Lung (tissue), 12 donors: ENCODE results near the gene ZNF787. TPM values are rescaled to one million over a fixed set of nuclear protein-coding genes. Genes with fewer than 3 reads are reported as not detected.

Source experiments
- ATAC-seq: fragments of 200-7000 bp; cut with Tn5 transposase; one replicate; pipeline ENCODE4 v1.9.1; 2020; ENCODE audit warnings: moderate number of reproducible peaks; ENCODE audit not compliant: insufficient read depth, low FRiP score
- DNase-seq, 3 donors: peaks; one replicate each; pipeline ENCODE4 v3.0.0-alpha.2; 2013 to 2017
- H3K27ac ChIP-seq, 2 donors: one replicate each; pipeline ENCODE4 v1.5.1; 2013; ENCODE audit warnings: mild to moderate bottlenecking in 2 of 2, moderate library complexity in 2 of 2, control low read depth in 1 of 2, inconsistent platforms in 1 of 2, low read depth in 1 of 2, low read length in 1 of 2
- H3K27me3 ChIP-seq, 3 donors: one replicate each; pipeline ENCODE4 v1.5.1; 2013; ENCODE audit warnings: low read length in 2 of 3; ENCODE audit not compliant: control insufficient read depth in 3 of 3, insufficient read depth in 3 of 3
- H3K36me3 ChIP-seq, 4 donors: one replicate each; pipeline ENCODE4 v1.5.1; 2013; ENCODE audit warnings: low read length in 4 of 4, mild to moderate bottlenecking in 1 of 4, moderate library complexity in 1 of 4; ENCODE audit not compliant: control insufficient read depth in 4 of 4, insufficient read depth in 4 of 4
- H3K4me1 ChIP-seq, 5 donors: one replicate each; pipeline ENCODE4 v1.5.1; 2013; ENCODE audit warnings: low read length in 5 of 5, mild to moderate bottlenecking in 2 of 5, moderate library complexity in 1 of 5; ENCODE audit not compliant: control insufficient read depth in 5 of 5, insufficient read depth in 5 of 5
- H3K4me3 ChIP-seq: one replicate; pipeline ENCODE4 v1.5.1; 2013; ENCODE audit warnings: mild to moderate bottlenecking, control low read depth, moderate library complexity
- H3K9ac ChIP-seq, 2 donors: one replicate each; pipeline ENCODE4 v1.5.1; 2013; ENCODE audit warnings: low read length in 2 of 2, control low read depth in 1 of 2; ENCODE audit not compliant: insufficient read depth in 1 of 2
- H3K9me3 ChIP-seq, 4 donors: one replicate each; pipeline ENCODE4 v1.5.1; 2013; ENCODE audit warnings: low read length in 3 of 4, mild to moderate bottlenecking in 1 of 4, moderate library complexity in 1 of 4; ENCODE audit not compliant: control insufficient read depth in 4 of 4, insufficient read depth in 3 of 4
- WGBS, 2 donors: extraction: QIAGEN DNeasy Blood & Tissue Kit; methylation state at CpG; one replicate each; pipeline ENCODE4 v1.1.7; 2013; 5-methylcytosine and 5-hydroxymethylcytosine counted together
- polyA plus RNA-seq, 2 donors: library from polyadenylated mRNA; stranded (reverse); fragments of 200-250 nt; gene quantifications; one replicate each; pipeline ENCODE4 v1.2.1, GENCODE V29; 2013
- total RNA-seq, 2 donors: library from RNA; depleted of rRNA in 1 of 2; stranded (reverse); fragments of >200 nt in 1 of 2; gene quantifications; one replicate each; pipeline ENCODE4 v1.2.1, GENCODE V29; 2014 to 2021
- TF ChIP-seq, protein P1 (sequence below): IDR thresholded peaks from 2 replicates; pipeline ENCODE4 v1.5.1; 2012; ENCODE audit warnings: mild to moderate bottlenecking; ENCODE audit errors: control extremely low read depth, extremely low read depth
- donor health status: control.
- donor health status: control.
- donor health status: Bipolar disorder and iron deficiency.
- donor health status: healthy.
- donor health status: DM: yes; HTN: yes; CAD: no.

Gene ZNF787
- total and polyA plus RNA-seq, 4 donors = 27.5 to 44.7 (median 32.2) TPM

DNA sequence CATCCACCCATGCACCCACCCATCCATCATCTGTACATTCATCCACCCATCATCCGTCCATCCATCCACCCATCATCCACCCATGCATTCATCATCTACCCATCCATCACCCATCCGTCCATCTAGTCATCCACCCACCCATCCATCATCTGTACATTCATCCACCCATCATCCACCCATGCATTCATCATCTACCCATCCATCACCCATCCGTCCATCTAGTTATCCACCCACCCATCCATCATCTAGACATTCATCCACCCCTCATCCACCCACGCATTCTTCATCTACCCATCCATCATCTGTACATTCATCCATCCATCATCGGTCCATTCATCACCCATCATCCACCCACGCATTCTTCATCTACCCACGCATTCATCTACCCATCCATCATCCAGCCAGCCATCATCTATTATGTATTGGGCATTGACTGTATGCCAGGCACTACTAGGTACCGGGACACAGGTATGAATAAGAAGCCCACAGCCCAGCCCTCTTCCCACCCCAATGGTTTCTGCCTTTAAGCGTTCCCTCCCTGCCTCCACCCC is 38.0 kb upstream of the ZNF787 start:
- 96% methylated on average over 9 of the region's 9 CpGs for WGBS, 2 donors

DNA sequence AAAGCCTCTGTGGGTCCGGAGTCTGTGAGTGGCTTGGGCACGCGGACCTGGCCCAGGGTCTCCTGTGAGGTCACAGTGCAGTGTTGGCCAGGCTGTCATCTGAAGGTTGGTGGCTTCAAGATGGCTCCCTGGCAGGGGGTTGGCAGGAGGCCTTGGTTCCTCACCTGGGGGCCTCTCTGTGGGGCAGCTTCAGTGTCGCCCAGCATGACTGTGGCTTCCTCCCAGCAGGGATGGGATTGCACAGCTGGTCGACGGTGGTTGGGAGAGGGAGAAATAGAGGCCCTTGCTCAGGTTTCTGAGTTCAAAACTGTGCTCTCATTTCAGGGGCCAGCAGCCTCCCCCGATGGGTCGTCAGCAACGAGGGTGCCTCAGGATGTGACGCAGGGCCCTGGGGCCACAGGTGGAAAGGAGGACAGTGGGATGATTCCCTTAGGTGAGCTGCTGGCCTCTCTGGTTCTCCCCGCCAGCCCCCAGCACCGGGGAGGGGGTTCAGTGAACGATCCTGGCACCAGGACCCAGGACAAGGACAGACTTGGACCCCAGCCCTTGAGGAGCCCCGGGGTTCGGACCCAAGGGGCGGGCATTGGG is 37.2 kb upstream of the ZNF787 start:
- DNase-seq = no peak
- ATAC-seq = no peak
- Histone ChIP-seq H3K36me3 (peaks cover 5 to 36% (median 22%) of the 10 kb centered on the region in 4 donors), H3K27ac (no peak overlapping the region), H3K4me3 (no peak overlapping the region), H3K9me3 (no peaks in the 10 kb centered on the region), H3K4me1 (peaks cover 0 to under 1% (median 0%) of the 10 kb centered on the region in 5 donors), H3K9ac (no peak overlapping the region), H3K27me3 (no peaks in the 10 kb centered on the region)
- TF ChIP-seq, protein P1, sequence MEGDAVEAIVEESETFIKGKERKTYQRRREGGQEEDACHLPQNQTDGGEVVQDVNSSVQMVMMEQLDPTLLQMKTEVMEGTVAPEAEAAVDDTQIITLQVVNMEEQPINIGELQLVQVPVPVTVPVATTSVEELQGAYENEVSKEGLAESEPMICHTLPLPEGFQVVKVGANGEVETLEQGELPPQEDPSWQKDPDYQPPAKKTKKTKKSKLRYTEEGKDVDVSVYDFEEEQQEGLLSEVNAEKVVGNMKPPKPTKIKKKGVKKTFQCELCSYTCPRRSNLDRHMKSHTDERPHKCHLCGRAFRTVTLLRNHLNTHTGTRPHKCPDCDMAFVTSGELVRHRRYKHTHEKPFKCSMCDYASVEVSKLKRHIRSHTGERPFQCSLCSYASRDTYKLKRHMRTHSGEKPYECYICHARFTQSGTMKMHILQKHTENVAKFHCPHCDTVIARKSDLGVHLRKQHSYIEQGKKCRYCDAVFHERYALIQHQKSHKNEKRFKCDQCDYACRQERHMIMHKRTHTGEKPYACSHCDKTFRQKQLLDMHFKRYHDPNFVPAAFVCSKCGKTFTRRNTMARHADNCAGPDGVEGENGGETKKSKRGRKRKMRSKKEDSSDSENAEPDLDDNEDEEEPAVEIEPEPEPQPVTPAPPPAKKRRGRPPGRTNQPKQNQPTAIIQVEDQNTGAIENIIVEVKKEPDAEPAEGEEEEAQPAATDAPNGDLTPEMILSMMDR = no peak
- 96 to 99% methylated on average over 13 to 16 of the region's 16 CpGs for WGBS, 2 donors

More for the DNA sequence above, 38.0 kb upstream of the ZNF787 start:
- DNase-seq (no peak), ATAC-seq (no peak)
- Histone ChIP-seq H3K4me3 (no peak overlapping the region), H3K9me3 (no peaks in the 10 kb centered on the region), H3K27ac (no peak overlapping the region), H3K27me3 (no peaks in the 10 kb centered on the region), H3K36me3 (peaks cover 5 to 34% (median 22%) of the 10 kb centered on the region in 4 donors), H3K9ac (no peak overlapping the region), H3K4me1 (no peaks in the 10 kb centered on the region)
- TF ChIP-seq, protein P1 = no peak

DNA sequence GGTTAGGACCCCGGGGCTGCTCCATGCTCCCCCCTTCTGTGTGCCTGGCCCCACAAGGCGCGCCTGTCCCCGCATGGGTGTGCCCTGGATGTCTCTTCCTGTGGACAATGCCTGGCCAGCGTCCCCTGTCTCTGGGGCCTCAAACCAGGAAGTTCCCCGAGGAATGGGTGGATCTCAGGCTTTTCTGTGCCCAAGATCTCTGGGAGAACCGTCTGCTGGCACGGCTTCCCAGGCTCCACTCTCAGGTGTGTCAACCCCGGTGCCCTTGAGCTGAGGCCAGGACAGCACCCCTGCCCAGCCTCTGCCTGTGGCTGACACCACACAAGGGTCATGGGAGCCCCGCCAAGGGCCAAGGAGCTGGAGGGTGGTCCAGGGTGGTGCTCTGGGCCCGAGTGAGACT is 35.7 kb upstream of the ZNF787 start:
- WGBS, 2 donors = 67 to 90% methylated on average over 11 of the region's 11 CpGs
- H3K27ac ChIP-seq = peak overlapping the region; percentile 34 to 53

More for the DNA sequence above, 35.7 kb upstream of the ZNF787 start:
- peaks cover 5 to 36% (median 22%) of the 10 kb centered on the region in 4 donors for H3K36me3 ChIP-seq
- TF ChIP-seq, protein P1 = no peak
- DNase-seq = no peak
- peaks cover 0 to 4% (median 0%) of the 10 kb centered on the region in 5 donors for H3K4me1 ChIP-seq
- H3K27me3 ChIP-seq = no peaks in the 10 kb centered on the region
- no peaks in the 10 kb centered on the region for H3K9me3 ChIP-seq
- no peak overlapping the region for H3K4me3 ChIP-seq
- ATAC-seq = no peak
- H3K9ac ChIP-seq = no peak overlapping the region
